ENCODE data around the gene IGF1.

The IGF1 gene

GRCh38 chr12:102509123-102509626 is 28.8 kb upstream of the IGF1 start:
- TF ChIP-seq CTCF (IDR thresholded peaks at IDR 0.05; ENCODE audit: extremely low read depth, missing control alignments) = no peak
- DNase-seq (ENCODE audit: low spot score) = no peak

DNA sequence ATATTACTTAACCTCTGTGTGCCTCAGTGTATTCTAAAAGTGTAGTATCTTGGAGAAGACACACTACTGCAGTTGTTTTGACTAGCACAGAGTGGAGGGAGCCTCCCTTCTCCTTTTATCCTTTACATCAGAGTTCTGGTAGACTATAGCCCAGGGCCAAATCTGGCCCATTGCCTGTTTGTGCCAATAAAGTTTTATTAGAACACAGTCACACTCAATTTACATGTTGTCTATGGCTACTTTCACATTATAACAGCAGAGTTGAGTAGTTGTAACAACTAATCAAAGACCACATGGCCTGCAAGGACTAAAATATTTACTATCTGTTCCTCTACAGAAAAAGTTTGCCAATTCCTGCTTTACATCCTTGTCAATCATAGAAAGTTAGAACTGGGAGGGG is 27.7 kb upstream of the IGF1 start:
- no peak for DNase-seq (ENCODE audit: low spot score)
- no peak for TF ChIP-seq CTCF (IDR thresholded peaks at IDR 0.05; ENCODE audit: extremely low read depth, missing control alignments)

- TF ChIP-seq CTCF (IDR thresholded peaks at IDR 0.05; ENCODE audit: extremely low read depth, missing control alignments) = no peak
- no peak for DNase-seq (ENCODE audit: low spot score)
These were observed 26.9 kb upstream of the IGF1 start for GRCh38 chr12:102507301-102507700.

GRCh38 chr12:102504871-102505270 is 24.5 kb upstream of the IGF1 start:
- DNase-seq (ENCODE audit: low spot score) = no peak
- TF ChIP-seq CTCF (IDR thresholded peaks at IDR 0.05; ENCODE audit: extremely low read depth, missing control alignments) = no peak

DNA sequence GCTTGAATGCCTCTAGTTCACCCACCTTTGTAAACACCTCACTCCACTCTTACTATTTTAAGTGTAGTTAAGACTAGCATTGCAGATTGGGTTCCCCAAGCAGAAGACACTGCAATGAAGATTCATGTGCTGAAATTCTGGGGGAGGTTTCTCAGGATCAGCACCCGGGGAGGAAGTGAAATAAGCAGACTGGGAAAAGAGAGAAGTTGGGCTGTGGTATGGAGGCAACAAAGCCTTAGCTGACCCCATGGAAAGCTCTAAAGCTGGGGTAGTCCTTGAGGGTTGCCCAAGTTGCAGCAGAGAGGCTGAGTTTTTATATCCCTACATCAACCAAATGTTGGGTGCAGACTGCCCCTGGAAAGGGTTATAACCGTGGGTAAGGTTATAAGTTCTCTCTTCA is 23.9 kb upstream of the IGF1 start:
- TF ChIP-seq CTCF (IDR thresholded peaks at IDR 0.05; ENCODE audit: extremely low read depth, missing control alignments) = no peak
- no peak for DNase-seq (ENCODE audit: low spot score)

DNA sequence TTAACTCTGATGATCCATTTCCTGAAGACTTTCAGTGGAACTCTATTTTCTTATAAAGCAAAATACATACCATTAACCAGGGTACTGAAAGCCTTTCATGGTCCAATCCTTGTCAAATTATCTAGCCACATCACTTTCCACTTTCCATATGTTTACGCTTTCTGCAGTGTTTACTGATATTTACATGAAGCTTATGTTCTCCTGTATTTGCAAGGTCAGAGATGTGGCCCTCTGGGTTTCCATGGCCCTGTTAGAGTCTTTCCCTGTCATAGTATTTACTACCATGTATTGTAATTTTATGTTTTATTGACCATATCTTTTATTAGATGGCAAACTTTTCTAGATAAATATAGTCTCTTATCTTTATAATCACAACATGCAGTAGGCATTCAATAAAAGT is 23.5 kb upstream of the IGF1 start:
- DNase-seq (ENCODE audit: low spot score) = no peak
- no peak for TF ChIP-seq CTCF (IDR thresholded peaks at IDR 0.05; ENCODE audit: extremely low read depth, missing control alignments)

DNA sequence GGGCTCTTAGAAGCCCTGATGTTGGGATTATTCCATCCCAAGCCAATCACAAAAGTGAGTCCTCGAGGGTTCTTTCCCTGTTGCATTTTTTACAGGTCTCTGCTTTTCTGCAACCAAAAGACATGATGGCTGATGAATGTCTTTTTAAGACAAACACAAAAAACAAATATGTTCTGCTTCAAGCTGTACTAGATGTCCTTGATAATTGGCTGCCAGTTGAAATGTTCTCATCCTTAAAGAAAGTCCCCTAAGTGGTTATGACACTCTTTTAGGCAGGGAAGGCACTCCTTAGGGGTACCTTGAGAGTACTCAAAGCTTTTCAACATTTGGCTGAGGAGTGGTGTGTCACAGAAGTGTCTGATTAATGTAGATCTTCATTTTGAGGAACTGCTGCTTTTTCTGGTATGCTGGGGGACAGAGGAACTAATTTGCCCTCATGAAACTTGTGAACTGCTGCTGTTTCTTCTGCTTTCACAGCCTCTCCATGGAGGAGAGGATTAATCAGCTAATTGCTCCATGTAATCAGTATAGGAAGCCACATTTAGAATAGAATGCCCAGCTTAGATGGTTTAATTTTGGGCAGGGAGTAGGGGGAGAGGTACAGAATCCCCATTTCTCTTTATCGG is 22.8 kb upstream of the IGF1 start:
- no peak for DNase-seq (ENCODE audit: low spot score)
- no peak for TF ChIP-seq CTCF (IDR thresholded peaks at IDR 0.05; ENCODE audit: extremely low read depth, missing control alignments)

Measured in GM20000 (cell line).